Kasumi-1 (cell line): ENCODE measurements around the gene C10orf120.

Source experiments
- DNase-seq, 2 experiments: peaks; one replicate each; lab custom pipeline; 2025; lab: John Stamatoyannopoulos, UW

C10orf120 gene

DNA sequence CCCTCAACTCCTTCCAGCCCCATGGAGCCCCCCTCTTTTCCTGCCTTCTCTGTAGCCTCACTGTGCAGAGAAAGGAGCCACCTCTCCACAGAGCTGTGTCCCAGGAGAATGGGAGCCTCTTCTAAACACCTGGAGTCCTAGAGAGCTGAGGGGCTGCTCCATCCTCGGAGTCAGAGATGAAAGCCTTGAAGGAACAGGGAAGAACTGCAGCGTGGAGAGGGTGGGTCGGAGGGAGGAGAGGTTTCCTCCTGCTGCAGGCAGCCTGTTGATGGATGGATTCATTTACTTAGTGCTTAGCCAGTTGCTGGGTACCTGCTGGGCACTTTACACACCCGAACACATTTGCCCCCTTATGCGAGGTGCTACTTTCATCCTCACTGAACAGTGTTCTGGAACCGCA lies 39.0 kb downstream of the C10orf120 start:
- no peak for DNase-seq

DNA sequence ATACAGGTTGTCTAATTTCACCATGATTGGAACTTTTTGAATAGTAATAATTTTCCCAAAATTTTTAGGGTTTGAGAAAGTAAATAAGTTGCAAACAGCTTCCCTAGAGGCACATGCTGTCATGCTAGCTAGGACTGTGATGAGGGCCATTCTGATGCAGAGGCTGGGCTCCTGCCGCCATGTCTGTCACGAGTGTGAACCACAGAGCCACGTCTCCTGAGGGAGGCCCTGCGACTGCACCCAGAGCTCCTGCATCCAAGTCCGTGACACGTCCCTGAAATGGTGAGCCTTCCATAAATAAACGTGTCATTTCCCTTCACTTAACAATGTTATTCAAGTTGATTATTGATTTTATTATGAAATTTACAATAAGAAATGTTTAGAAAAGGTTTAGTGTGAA lies 40.0 kb downstream of the C10orf120 start:
- no peak for DNase-seq

DNA sequence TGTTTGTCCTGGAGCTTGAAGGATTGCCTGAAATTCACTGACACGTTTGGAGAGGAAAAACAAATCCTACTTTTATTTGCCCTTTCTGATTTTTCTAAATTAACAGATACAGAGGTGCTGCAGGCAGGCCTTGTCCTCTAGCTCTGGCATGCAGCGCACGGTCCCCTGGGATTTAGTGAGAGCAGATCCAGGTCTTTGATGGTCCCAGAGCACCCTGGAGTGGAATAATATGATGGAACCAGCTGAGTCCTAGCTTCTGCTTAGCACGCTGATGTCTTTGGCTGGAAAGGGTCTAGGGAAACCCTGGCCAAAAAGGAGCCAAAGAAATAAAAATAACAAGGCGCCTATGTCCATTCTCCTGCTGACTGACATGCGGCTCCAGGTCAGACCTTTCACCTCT lies 40.5 kb downstream of the C10orf120 start:
- no peak for DNase-seq

DNA sequence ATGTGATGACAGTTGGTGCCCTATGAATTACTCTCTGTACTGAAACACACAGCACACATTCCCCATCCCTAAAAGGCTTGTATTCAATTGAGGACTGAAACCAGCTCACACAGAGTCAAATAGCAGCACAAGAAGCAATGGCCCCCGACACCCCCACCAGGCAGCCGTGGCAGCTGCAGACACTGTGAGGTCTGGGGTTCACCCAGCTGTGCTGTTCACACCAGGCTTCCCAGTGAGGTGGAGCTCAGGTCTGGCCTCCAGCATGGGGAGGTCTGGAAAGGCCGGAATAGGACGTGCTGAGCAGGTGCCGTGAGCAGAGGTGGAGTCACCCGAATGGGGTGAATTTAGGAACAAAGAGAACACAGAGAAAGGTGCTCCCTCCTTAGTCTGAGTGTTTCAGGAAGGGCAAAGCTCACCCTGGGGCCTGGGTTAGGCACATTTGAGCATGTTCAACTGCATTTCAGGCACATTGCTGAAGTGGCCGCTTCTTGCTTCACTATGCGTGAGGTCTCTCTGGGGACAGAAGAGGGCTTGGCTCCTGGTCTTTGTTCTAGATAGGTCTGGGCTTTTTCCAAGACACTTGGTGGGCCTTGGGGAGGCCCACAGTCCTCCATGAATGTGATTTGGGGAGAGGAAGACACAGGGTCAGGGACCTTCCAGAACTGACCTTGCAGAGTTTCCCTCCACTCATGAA lies 41.1 kb downstream of the C10orf120 start:
- no peak for DNase-seq

DNA sequence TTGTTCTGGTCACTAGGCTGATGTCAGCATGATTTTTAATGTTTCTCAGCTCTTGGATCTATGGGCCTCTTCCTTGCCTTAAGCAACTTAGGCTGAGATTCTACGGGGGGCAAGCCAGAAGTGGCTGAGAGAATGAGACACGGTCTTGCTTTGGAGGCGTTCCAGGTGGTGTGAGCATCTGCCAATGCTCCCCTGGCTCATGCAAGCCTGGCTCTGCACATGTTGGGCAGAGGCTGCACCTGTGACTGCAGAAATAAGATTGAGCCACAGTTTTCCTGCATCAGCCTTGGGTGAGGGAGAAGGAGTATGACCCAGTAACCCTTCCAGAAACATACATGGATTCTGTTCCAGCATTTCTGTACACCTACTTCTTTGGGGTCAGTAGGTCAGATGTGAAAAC lies 41.9 kb downstream of the C10orf120 start:
- DNase-seq, result no peak

DNA sequence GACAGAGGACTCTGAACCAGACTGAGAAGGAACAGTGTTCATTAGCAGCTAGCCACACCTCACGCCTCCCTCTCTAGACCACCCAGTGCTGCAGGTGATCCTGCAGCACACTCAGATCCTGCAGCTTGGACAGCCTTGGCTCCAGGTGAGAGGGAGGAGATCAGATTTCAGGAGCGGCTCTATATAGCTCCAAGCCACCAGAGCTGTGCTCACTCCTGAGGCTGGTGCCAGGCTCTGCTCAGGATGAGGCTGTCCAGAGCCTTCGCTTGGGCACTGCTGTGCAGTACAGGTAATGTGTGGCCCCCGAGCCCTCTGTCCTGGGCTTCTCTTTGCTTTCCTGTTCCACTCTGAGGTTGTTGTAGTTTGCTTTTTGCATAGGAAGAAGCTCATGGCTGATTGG lies 42.4 kb downstream of the C10orf120 start:
- no peak for DNase-seq

DNA sequence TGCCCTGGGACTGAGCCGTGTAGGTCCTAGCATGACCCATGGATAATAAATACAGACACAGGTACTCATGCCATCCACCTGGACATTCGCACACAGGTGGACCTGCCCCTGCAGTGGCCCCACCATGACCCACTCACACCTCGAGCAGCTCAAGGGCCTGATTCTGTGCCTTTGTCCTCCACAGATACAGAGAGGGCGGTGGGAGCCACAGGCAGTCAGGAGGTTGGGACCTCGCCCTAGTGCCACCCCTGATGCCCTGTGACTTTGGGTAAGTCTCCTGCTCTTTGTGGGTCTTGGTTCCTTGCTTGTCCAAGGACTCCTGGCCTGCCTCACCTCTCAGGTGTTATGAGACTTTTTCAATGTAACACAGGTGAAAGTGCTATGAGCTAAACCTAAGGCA lies 42.9 kb downstream of the C10orf120 start:
- no peak for DNase-seq

DNA sequence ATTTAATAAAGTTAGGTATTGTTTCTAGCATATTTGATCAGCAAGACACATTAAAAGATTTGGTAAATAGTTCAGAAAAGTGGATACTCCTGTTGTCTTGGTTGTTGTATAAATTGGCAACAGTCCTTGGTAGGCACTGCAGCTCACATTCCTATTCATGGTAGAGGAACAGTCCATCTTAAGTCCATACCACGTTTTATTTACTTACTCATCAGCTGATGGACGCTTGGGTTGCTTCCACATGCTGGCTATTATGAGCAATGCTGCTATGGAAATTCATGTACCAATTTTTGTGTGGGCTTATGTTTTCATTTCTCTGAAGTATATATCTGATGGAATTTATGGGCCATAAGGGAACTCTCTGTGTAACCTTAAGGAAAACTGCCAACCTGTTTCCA lies 43.3 kb downstream of the C10orf120 start:
- DNase-seq, result no peak

DNA sequence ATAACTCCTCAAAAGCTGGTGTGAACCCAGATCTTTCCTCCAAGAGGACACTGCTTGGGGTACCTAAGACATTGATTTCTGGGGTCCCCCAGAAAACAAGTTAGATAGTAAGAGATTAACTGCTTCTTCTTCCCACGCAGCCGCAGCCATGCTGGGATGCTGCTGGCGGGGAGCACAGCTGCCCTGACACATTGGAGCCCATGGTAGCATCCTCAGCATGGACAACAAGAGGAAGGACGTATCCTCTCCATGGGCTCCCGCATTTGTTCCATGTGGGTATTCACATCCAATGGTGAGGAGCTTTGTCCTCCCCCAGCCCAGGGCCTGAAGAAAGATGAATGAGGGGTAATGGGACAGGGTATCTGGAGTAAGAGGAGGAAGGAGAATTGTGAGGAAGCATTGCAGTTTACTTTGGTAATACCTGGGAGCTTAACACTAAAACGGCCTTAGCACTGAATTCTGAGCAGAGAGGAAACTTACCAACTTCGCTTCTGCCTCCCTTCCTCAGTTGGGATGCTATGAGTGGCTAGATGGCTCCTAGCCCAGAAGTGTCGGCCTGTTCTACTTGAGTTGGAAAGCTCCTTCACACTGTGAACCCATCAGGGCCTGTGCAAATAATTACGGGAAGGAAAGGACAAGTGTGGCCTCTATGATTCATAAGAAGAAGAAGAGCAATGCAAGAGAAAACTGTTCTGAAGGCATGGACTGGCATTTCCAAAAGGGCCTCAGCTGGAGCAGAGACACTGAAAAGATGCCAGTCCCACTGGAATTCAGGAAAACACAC lies 43.9 kb downstream of the C10orf120 start:
- DNase-seq, result no peak

DNA sequence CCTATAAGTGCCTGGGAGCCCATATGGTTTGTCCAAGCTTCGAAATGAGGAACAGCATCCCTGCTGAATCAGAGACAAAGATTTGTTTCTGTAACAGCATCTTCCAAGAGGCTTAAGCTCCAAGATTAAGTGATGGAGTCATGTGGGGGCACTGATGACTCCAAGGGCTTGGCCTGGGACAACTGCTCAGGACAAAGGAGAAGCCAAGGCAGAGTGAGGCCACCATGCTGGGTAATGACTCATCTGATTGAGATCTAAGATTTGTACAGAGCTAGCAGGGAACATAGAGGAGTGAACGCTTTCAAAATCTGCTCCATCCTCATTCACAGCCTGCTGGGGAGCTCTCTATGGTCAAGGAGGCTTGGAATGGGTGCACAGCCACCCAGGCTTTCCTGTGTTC lies 49.3 kb downstream of the C10orf120 start:
- no peak for DNase-seq

DNA sequence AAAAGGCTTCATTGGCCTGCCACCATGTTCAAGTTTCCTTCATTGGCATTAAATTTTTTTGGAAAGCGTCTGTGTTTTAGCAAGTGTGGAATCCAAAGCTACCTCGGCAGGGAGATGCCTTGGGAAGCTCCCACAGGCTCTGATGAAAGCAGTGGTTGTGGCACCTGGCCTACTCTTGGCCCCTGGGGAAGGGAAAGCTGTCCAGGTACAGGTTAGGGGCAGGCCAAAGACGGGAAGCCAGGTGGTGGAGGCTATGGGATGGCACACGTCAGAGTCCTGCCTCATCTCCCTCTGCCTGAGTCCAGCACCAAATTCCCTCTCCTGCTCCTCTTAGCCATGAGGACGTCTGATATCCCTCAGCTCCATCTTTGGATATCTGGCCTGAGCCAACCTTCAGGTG lies 49.7 kb downstream of the C10orf120 start:
- no peak for DNase-seq

DNA sequence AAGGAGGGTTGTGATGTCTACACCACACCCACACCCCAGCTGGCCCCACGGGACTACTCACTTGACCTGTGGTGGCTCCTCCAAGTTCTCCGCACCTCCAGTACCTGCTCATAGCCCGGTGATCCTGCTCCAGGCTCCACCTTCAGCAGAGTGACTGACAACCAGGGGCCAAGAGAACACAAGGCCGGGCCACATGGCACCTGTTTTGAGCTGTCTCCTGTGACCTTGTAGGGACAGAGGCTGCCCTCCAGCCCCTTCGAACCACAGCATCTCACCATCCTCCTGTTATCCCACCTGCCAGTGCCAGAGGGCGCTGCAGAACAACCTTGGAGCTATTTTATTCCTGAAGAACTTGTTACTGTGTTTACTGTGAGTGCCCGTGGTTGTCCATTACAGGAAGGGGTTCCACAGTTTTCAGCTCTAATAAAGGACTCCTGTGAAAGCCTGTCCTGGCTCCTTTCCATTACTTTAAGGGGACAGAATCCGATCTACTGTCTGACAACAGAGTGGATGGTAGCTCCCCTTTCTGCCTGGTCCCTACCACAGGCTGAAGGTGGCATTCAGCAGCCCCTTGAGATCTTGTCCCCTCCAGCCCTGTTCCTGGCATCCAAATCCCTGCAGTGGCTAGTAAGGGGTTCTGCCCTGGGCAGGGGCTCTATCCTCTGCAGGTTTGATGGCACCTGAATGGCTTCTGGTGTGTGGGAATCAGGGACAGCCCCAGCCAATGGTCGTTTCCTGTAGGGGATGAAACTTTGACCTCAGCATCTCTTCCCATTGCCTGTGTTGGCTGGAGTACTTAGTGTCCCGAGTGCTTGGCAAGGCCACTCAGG lies 50.8 kb downstream of the C10orf120 start:
- DNase-seq, result peak; percentile 16 to 27
